Lower lobe of right lung (tissue), 2 donors: Measurements from ENCODE around the gene TTC38. TPM values are rescaled to one million over a fixed set of nuclear protein-coding genes. Genes with fewer than 3 reads are reported as not detected.

ENCODE experiments used
- ATAC-seq, 2 donors: fragments of 200-7000 bp; cut with Tn5 transposase; one replicate each; pipeline ENCODE4 v1.9.1; 2020 to 2022; ENCODE audit warnings: mild to moderate bottlenecking in 2 of 2, moderate library complexity in 2 of 2
- DNase-seq: peaks from one replicate; pipeline ENCODE4 v3.0.0-alpha.2; 2020
- H3K27ac ChIP-seq: fragments of 200-600 bp; one replicate; pipeline ENCODE4 v1.8.0; 2022
- H3K27me3 ChIP-seq: fragments of 200-600 bp; one replicate; pipeline ENCODE4 v1.8.0; 2022; ENCODE audit warnings: low read depth
- H3K36me3 ChIP-seq: fragments of 200-600 bp; one replicate; pipeline ENCODE4 v1.8.0; 2022; ENCODE audit warnings: mild to moderate bottlenecking
- H3K4me1 ChIP-seq: fragments of 200-600 bp; one replicate; pipeline ENCODE4 v1.8.0; 2022
- H3K4me3 ChIP-seq: fragments of 200-600 bp; one replicate; pipeline ENCODE4 v1.8.0; 2022; ENCODE audit warnings: mild to moderate bottlenecking
- H3K9me3 ChIP-seq: fragments of 200-600 bp; one replicate; pipeline ENCODE4 v1.8.0; 2022
- intact Hi-C: fragments of 100-400 bp; cut with DNase I; formaldehyde crosslinking; loops from one replicate; pipeline ENCODE4 v1.11.0; 2022
- total RNA-seq: library from RNA; stranded (reverse); fragmentation: NEBNext Ultra II Directional; extraction: Animal tissue kit (Norgen Biotek cat#: 25700); gene quantifications from one replicate; pipeline ENCODE4 v1.2.1, GENCODE V29; 2021
- TF ChIP-seq, protein P1 (sequence below): fragments of 200-600 bp; IDR thresholded peaks from one replicate; pipeline ENCODE4 v1.8.0; 2022; ENCODE audit warnings: antibody characterized with exemption, mild to moderate bottlenecking
- donor health status: DM: no; HTN: yes; CAD: no; lungs with severe emphysema.

TTC38 gene
- total RNA-seq, 1 donor from 2014 or later: 26.8 TPM

DNA sequence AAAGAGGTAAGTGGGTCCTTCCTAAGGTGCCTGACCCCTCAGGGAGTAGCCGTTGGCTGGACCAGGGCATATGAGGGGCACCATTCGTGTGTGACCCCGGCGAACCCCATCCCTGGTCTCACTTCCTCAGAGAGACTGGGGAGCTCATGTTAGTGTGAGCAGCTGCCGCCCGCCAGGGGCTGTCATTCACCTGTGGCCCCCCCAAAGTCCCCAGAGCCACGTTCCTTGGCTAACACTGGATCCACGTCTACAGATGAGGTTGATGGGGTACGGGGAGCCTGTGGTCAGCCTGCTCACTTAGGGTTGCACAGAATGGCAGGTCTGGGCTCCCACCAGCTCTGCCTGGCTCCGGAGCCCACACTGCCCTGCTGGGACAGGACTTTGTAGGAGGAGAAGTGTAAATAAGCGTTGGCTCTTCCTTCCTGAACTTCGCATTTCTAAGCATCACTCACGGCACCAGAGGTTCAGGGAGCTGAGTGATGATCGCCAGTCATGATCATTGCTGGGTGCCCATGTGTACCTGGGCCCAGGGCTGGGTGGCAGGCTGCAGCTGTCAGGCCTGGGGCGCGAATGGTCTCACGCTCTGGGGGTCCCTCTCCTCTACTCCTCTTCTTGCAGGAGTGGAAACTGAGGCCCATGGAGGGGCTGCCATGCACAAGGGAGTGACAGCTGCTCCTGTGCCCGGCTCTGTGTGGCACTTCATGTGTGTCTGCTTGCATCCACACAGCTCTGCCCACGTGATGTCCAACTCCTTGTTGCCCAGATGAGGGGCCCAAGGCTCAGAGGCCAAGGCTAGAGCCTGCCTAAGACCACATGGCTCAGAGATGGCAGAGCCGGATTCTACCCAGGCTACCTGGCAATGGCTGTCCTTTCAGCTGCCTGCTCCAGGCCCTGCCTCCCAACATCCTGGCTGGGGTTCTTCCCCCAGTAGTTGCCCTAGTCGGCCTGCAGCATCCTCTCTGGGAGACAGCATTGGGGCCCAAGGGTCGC is 11.1 kb downstream of the TTC38 start:
- DNase-seq: no peak
- TF ChIP-seq, protein P1, sequence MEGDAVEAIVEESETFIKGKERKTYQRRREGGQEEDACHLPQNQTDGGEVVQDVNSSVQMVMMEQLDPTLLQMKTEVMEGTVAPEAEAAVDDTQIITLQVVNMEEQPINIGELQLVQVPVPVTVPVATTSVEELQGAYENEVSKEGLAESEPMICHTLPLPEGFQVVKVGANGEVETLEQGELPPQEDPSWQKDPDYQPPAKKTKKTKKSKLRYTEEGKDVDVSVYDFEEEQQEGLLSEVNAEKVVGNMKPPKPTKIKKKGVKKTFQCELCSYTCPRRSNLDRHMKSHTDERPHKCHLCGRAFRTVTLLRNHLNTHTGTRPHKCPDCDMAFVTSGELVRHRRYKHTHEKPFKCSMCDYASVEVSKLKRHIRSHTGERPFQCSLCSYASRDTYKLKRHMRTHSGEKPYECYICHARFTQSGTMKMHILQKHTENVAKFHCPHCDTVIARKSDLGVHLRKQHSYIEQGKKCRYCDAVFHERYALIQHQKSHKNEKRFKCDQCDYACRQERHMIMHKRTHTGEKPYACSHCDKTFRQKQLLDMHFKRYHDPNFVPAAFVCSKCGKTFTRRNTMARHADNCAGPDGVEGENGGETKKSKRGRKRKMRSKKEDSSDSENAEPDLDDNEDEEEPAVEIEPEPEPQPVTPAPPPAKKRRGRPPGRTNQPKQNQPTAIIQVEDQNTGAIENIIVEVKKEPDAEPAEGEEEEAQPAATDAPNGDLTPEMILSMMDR: no peak
- H3K27me3 ChIP-seq: no peaks in the 10 kb centered on the region
- H3K27ac ChIP-seq: no peak overlapping the region
- H3K4me1 ChIP-seq: peaks cover 6% of the 10 kb centered on the region
- intact Hi-C loops: no loop called here
- no peak for ATAC-seq
- H3K4me3 ChIP-seq: no peak overlapping the region
- H3K36me3 ChIP-seq: peaks cover 96% of the 10 kb centered on the region
- H3K9me3 ChIP-seq: no peaks in the 10 kb centered on the region

DNA sequence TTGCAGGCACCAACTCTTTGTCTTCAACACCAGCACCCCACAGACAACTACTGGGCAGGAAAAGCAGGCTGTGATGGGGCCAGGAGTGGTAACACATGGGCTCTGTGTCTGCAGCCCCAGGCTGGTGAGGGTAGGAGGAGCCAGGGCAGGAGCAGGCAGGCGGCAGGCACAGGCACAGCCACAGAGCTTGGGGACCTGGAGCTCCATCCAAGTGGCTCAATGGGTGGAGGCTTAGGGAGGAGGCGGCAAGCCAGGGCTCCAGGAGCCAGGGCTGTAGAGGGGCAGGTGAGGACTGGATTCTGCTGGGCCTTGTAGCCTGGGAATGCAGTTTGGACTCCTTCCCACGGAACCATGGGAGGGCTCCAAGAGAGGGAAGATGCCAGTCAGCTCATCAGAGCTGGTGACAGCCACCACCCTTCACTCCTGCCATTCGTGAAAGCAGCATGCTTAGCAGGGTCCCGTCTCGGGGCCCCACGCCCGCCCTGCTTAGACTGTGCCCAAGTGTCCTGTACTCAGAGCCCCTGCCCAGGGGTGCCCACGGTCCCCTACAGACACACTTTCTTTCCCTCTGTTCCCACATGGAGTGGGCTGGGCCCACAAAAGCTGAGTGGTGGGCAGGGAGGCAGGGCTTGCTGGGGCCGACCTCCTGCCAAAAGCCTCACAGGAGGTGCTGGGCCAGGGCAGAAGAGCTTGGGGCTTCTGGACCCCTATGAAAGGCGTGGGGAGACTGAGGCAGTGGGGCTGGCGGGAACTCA is 12.4 kb downstream of the TTC38 start:
- TF ChIP-seq, protein P1: no peak
- H3K9me3 ChIP-seq: no peaks in the 10 kb centered on the region
- H3K27ac ChIP-seq: peak overlapping the region; percentile 4
- no peak for DNase-seq
- ATAC-seq: no peak
- intact Hi-C loops: no loop called here
- peaks cover 96% of the 10 kb centered on the region for H3K36me3 ChIP-seq
- peaks cover 6% of the 10 kb centered on the region for H3K4me1 ChIP-seq
- no peak overlapping the region for H3K4me3 ChIP-seq
- no peaks in the 10 kb centered on the region for H3K27me3 ChIP-seq

- H3K36me3 ChIP-seq: peaks cover 96% of the 10 kb centered on the region
- no peaks in the 10 kb centered on the region for H3K27me3 ChIP-seq
- ATAC-seq (peak; percentile 46 to 52), DNase-seq (peak; percentile 48)
- no peak overlapping the region for H3K4me3 ChIP-seq
- no peaks in the 10 kb centered on the region for H3K9me3 ChIP-seq
- intact Hi-C loops: no loop called here
- TF ChIP-seq, protein P1: no peak
- peaks cover 6% of the 10 kb centered on the region for H3K4me1 ChIP-seq
- H3K27ac ChIP-seq: no peak overlapping the region
Observed at GRCh38 chr22:46280999-46281623, 13.3 kb downstream of the TTC38 start.

GRCh38 chr22:46281866-46282678 is 14.3 kb downstream of the TTC38 start:
- DNase-seq (no peak), ATAC-seq (no peak)
- TF ChIP-seq, protein P1: no peak
- no peaks in the 10 kb centered on the region for H3K27me3 ChIP-seq
- H3K4me1 ChIP-seq: peaks cover 10% of the 10 kb centered on the region
- peaks cover 100% of the 10 kb centered on the region for H3K36me3 ChIP-seq
- H3K27ac ChIP-seq: no peak overlapping the region
- H3K4me3 ChIP-seq: no peak overlapping the region
- intact Hi-C loops: no loop called here
- no peaks in the 10 kb centered on the region for H3K9me3 ChIP-seq

DNA sequence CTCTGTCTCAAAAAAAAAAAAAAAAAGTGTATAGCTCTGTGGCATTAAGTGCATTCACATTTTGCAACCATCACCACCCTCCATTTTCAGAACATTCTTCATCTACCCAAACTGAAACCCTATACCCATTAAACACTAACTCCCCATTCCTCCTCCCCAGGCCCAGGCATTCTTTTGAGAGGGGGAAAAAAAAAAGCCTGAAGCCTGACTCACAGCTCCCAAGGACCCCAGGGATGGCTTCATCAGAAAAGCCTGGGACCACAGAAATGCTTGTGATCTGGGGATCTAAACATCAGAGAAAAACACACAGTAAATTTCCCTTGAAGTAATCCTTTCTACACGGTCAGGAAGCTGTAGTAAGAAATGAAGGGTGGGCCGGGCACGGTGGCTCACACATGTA is 18.2 kb downstream of the TTC38 start:
- Histone ChIP-seq H3K27me3 (no peaks in the 10 kb centered on the region), H3K36me3 (peaks cover 89% of the 10 kb centered on the region), H3K27ac (no peak overlapping the region), H3K4me3 (no peak overlapping the region), H3K9me3 (no peaks in the 10 kb centered on the region), H3K4me1 (peaks cover 18% of the 10 kb centered on the region)
- DNase-seq: no peak
- TF ChIP-seq, protein P1: no peak
- intact Hi-C loops: no loop called here
- no peak for ATAC-seq
